Osteocyte (in vitro differentiated cells): ENCODE data around the gene PHAX. TPM values are rescaled to one million over a fixed set of nuclear protein-coding genes. Genes with fewer than 3 reads are reported as not detected.
"Not testable (repeated sequence)": the region's sequence is repeated elsewhere in the genome, so short reads cannot be mapped to it uniquely, and the experiment has no call there.

ENCODE experiments used
- DNase-seq: peaks from one replicate; pipeline ENCODE4 v3.0.0; 2021; ENCODE audit warnings: mixed read lengths; ENCODE audit not compliant: unreplicated experiment; ENCODE audit errors: extremely low spot score
- H3K27ac Mint-ChIP-seq: one replicate; pipeline ENCODE4 v1.8.0; 2021; ENCODE audit warnings: mild to moderate bottlenecking, mixed read lengths; ENCODE audit not compliant: unreplicated experiment
- H3K27me3 Mint-ChIP-seq: one replicate; pipeline ENCODE4 v1.8.0; 2021; ENCODE audit warnings: mixed read lengths; ENCODE audit not compliant: unreplicated experiment
- H3K36me3 Mint-ChIP-seq: one replicate; pipeline ENCODE4 v1.8.0; 2021; ENCODE audit warnings: mixed read lengths; ENCODE audit not compliant: unreplicated experiment
- H3K4me1 Mint-ChIP-seq: one replicate; pipeline ENCODE4 v1.8.0; 2021; ENCODE audit warnings: mixed read lengths; ENCODE audit not compliant: unreplicated experiment
- H3K4me3 Mint-ChIP-seq: one replicate; pipeline ENCODE4 v1.8.0; 2021; ENCODE audit warnings: mild to moderate bottlenecking, moderate library complexity, mixed read lengths; ENCODE audit not compliant: unreplicated experiment
- H3K9me3 Mint-ChIP-seq: one replicate; pipeline ENCODE4 v1.8.0; 2021; ENCODE audit warnings: mixed read lengths; ENCODE audit not compliant: unreplicated experiment
- total RNA-seq: library from RNA; stranded (reverse); gene quantifications from 2 replicates; pipeline ENCODE4 v1.2.1, GENCODE V29; 2021
- TF ChIP-seq, protein P1 (sequence below): fragments of 200-600 bp; sonication (generic); IDR thresholded peaks from 2 replicates; pipeline ENCODE4 v1.5.0; 2021; ENCODE audit warnings: antibody characterized with exemption, mild to moderate bottlenecking, moderate library complexity

The PHAX gene
- total RNA-seq, 1 donor from 2014 or later = 43.4 TPM

DNA sequence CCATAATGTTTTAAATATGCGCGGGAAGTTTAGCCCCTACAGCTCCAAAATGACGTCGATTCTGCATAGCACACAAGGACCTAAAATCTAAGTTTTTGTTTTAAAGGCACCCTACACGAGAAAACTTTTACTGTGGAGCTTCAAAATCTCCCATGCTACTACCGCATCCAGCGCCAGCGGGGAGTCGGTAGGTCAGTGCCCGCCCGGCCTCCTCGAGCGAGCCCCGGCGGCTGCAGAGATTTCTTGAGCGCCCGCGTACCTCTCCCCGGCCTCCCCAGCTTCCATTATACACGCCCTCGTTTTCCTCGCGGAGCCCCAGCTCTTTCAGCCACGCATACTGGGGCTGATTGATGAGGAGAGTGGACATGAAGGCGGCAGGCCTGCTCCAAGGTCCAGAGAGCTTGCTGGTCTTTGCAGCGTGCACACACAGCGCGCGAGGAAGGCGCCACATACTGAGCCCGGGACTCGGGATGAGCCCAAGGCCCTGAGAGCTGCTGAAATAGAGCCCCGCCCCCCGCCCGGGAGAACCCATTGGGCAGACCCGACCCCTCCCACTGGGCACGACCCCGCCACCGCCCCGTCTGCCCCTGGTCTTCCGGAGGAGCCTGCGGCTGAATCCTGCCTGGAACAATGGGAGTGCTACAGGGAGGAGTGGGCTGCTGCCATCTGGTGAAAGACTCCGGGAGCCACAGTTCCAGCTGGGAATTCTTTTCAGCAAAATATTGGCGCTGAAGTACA lies 5.8 kb upstream of the PHAX start, which contains the start of gene ALDH7A1:
TSS of gene ALDH7A1 (minus strand) at position 472 of the 738 bp plus-strand sequence. CDS start at position 451, 21 bp downstream.
- H3K27me3 Mint-ChIP-seq = no peaks in the 10 kb centered on the region
- no peaks in the 10 kb centered on the region for H3K36me3 Mint-ChIP-seq
- peaks cover 28% of the 10 kb centered on the region for H3K4me1 Mint-ChIP-seq
- TF ChIP-seq, protein P1, sequence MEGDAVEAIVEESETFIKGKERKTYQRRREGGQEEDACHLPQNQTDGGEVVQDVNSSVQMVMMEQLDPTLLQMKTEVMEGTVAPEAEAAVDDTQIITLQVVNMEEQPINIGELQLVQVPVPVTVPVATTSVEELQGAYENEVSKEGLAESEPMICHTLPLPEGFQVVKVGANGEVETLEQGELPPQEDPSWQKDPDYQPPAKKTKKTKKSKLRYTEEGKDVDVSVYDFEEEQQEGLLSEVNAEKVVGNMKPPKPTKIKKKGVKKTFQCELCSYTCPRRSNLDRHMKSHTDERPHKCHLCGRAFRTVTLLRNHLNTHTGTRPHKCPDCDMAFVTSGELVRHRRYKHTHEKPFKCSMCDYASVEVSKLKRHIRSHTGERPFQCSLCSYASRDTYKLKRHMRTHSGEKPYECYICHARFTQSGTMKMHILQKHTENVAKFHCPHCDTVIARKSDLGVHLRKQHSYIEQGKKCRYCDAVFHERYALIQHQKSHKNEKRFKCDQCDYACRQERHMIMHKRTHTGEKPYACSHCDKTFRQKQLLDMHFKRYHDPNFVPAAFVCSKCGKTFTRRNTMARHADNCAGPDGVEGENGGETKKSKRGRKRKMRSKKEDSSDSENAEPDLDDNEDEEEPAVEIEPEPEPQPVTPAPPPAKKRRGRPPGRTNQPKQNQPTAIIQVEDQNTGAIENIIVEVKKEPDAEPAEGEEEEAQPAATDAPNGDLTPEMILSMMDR = peak; percentile 73
- DNase-seq = peak; percentile 98
- peak within 1 kb of the TSS; percentile 86 for H3K27ac Mint-ChIP-seq
- no peaks in the 10 kb centered on the region for H3K9me3 Mint-ChIP-seq
- H3K4me3 Mint-ChIP-seq = peak within 1 kb of the TSS; percentile 93

DNA sequence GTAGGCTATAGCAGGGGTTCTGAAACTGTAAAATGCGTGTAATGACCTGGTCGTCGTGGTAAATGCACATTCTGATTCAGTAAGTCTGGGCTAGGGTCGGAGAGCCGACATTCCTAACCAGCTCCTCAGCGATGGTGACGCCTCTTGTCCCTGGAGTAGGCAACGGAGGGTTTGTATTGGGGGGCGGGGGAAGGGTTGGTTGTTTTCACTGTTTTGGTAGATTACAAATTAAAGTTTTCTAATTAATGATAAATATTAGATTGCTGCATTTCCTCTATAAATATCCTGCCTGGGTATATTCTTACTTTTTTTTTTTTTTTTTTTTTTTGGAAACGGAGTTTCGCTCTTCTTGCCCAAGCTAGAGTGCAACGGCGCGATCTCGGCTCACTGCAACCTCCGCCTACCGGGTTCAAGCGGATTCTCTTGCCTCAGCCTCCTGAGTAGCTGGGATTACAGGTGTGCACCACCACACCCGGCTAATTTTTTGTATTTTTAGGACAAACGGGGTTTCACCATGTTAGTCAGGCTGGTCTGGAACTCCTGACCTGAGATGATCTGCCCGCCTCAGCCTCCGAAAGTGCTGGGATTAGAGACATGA lies 5.2 kb upstream of the PHAX start:
- H3K27ac Mint-ChIP-seq = peak overlapping the region; percentile 86
- H3K27me3 Mint-ChIP-seq = no peaks in the 10 kb centered on the region
- H3K4me1 Mint-ChIP-seq = peaks cover 32% of the 10 kb centered on the region
- H3K9me3 Mint-ChIP-seq = no peaks in the 10 kb centered on the region
- no peaks in the 10 kb centered on the region for H3K36me3 Mint-ChIP-seq
- peak; percentile 49 for DNase-seq
- TF ChIP-seq, protein P1 = no peak
- H3K4me3 Mint-ChIP-seq = peak overlapping the region; percentile 93

DNA sequence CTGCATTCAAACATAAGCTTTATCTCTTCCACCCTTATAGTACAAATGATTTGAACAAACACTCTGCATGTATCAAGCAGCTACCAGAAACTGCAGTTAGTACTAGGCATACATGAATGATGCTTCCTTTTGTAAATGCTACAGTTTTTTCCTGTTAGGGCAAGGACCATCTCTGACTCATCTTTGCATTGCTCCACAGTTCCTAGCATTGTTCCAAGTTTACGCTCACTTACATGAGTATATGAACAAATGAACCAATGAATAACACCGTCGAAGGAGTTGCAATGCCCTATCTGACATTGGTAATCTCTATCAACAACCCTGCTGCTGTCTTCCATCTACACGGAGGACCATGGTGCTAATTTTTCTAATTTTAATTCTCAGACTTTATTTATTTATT lies 3.6 kb upstream of the PHAX start:
- no peaks in the 10 kb centered on the region for H3K9me3 Mint-ChIP-seq
- H3K27ac Mint-ChIP-seq = no peak overlapping the region
- TF ChIP-seq, protein P1 = no peak
- peaks cover 36% of the 10 kb centered on the region for H3K4me1 Mint-ChIP-seq
- no peak overlapping the region for H3K4me3 Mint-ChIP-seq
- DNase-seq = no peak
- no peaks in the 10 kb centered on the region for H3K36me3 Mint-ChIP-seq
- H3K27me3 Mint-ChIP-seq = no peaks in the 10 kb centered on the region

DNA sequence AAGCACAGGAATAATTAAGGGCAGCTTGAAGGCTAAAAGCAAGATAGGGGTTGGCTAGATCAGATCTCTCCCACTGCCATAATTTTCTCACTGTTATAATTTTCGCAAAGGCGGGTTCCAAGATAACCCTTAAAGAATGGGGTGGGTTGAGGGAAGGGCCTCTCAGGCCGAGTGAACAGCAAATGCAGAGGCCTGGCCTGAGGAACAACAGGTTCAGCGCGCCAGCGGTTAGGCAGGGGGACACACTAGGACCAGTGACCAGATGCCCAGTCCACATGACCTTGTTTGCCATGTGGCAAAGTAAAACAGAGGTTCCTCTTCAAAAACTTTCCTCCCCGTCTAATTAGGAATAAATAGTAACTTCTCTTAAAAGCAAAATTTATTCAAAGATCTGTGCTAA lies 1.2 kb upstream of the PHAX start:
- Mint-ChIP-seq H3K27ac (no peak overlapping the region), H3K27me3 (no peaks in the 10 kb centered on the region), H3K4me3 (no peak overlapping the region), H3K36me3 (peaks cover 10% of the 10 kb centered on the region), H3K9me3 (no peaks in the 10 kb centered on the region), H3K4me1 (peaks cover 27% of the 10 kb centered on the region)
- peak; percentile 54 for DNase-seq
- TF ChIP-seq, protein P1 = no peak

DNA sequence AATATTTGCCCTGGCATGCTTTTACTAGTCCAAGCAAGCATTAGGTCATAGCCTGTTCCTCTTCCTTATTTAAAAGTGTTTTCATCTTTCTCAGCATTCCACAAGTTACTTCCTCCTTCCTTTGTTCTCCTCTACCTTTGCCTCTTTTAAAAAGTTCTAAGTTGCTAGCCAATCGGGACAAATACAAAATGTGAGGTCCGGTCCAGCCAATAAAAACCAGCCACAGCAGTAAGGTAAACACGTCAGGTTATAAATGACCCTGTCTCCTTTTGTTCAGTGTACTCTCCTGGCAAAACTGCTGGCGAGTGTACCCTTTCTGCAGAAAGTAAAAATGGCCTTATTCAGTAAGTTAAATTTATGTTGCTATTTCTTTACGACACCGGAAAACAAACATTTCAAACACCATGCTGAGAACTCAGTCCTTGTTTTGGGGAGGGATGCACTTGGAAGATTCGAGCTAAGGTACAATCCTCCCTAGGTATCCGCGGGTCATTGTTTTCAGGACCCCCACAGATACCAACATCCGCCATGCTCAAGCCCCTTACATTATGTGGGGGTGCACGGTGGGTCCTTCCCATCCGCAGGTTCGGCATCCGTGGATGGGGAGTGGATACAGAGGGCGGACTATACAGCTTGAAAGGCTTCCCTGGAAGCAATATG lies 646 bp upstream of the PHAX start:
- peaks cover 10% of the 10 kb centered on the region for H3K36me3 Mint-ChIP-seq
- peak overlapping the region; percentile 75 for H3K27ac Mint-ChIP-seq
- peak overlapping the region; percentile 97 for H3K4me3 Mint-ChIP-seq
- not testable (repeated sequence) for DNase-seq, H3K9me3 Mint-ChIP-seq, H3K27me3 Mint-ChIP-seq
- H3K4me1 Mint-ChIP-seq = peaks cover 28% of the 10 kb centered on the region
